Measurements from ENCODE around the gene CALCOCO1. TPM values are rescaled to one million over a fixed set of nuclear protein-coding genes. Genes with fewer than 3 reads are reported as not detected.
A peak's percentile ranks its signal among the peaks of the same experiment; 100 is the strongest.

The CALCOCO1 gene
- polyA plus RNA-seq, 1 donor from 2014 or later = 169 TPM

GRCh38 chr12:53696285-53696654 lies 31.0 kb downstream of the CALCOCO1 start:
- Histone ChIP-seq H3K4me2 (ENCODE audit: low read length) (peak overlapping the region; percentile 54), H3K27ac (ENCODE audit: low read length) (peak overlapping the region; percentile 87), H3K9me2 (ENCODE audit: insufficient read depth, low read length) (no peaks in the 10 kb centered on the region), H3K36me3 (ENCODE audit: insufficient read depth, low read length) (no peaks in the 10 kb centered on the region), H3K9ac (ENCODE audit: low read length) (peak overlapping the region; percentile 61), H3K27me3 (ENCODE audit: insufficient read depth, low read depth, low read length) (no peaks in the 10 kb centered on the region), H4K20me1 (ENCODE audit: insufficient read depth) (no peaks in the 10 kb centered on the region), H3K79me2 (replicated peaks; ENCODE audit: insufficient read depth, low read length) (no peaks in the 10 kb centered on the region), H3K4me3 (ENCODE audit: low read length) (peak overlapping the region; percentile 54), H2AFZ (ENCODE audit: low read depth, low read length) (no peak overlapping the region), H3F3A (ENCODE audit: insufficient read depth, low read length, poor library complexity, severe bottlenecking) (peaks cover 6% of the 10 kb centered on the region), H3K9me3 (ENCODE audit: low read length) (no peaks in the 10 kb centered on the region)
- TF ChIP-seq POLR2AphosphoS5 (IDR thresholded peaks at IDR 0.05) = peak; percentile 73
- no peak for TF ChIP-seq EZH2 (IDR thresholded peaks at IDR 0.05; ENCODE audit: borderline replicate concordance, insufficient read depth, low read length, poor library complexity, severe bottlenecking)
- no peak for TF ChIP-seq SMC3 (conservative IDR thresholded peaks at IDR 0.05; ENCODE audit: poor library complexity)
- TF ChIP-seq EP300 (conservative IDR thresholded peaks at IDR 0.05; ENCODE audit: poor library complexity, severe bottlenecking) = peak; percentile 74
- peak; percentile 29 for TF ChIP-seq TAF1 (IDR thresholded peaks at IDR 0.05; ENCODE audit: low read depth)
- TF ChIP-seq, protein P1, sequence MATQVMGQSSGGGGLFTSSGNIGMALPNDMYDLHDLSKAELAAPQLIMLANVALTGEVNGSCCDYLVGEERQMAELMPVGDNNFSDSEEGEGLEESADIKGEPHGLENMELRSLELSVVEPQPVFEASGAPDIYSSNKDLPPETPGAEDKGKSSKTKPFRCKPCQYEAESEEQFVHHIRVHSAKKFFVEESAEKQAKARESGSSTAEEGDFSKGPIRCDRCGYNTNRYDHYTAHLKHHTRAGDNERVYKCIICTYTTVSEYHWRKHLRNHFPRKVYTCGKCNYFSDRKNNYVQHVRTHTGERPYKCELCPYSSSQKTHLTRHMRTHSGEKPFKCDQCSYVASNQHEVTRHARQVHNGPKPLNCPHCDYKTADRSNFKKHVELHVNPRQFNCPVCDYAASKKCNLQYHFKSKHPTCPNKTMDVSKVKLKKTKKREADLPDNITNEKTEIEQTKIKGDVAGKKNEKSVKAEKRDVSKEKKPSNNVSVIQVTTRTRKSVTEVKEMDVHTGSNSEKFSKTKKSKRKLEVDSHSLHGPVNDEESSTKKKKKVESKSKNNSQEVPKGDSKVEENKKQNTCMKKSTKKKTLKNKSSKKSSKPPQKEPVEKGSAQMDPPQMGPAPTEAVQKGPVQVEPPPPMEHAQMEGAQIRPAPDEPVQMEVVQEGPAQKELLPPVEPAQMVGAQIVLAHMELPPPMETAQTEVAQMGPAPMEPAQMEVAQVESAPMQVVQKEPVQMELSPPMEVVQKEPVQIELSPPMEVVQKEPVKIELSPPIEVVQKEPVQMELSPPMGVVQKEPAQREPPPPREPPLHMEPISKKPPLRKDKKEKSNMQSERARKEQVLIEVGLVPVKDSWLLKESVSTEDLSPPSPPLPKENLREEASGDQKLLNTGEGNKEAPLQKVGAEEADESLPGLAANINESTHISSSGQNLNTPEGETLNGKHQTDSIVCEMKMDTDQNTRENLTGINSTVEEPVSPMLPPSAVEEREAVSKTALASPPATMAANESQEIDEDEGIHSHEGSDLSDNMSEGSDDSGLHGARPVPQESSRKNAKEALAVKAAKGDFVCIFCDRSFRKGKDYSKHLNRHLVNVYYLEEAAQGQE (IDR thresholded peaks at IDR 0.05; ENCODE audit: borderline replicate concordance) = peak; percentile 64

GRCh38 chr12:53695152-53696145 lies 31.8 kb downstream of the CALCOCO1 start:
- TF ChIP-seq POLR2AphosphoS5 (IDR thresholded peaks at IDR 0.05) (no peak), MXI1 (conservative IDR thresholded peaks at IDR 0.05; ENCODE audit: poor library complexity, severe bottlenecking) (no peak), TAF1 (IDR thresholded peaks at IDR 0.05; ENCODE audit: low read depth) (no peak), CTCF (IDR thresholded peaks at IDR 0.05; ENCODE audit: poor library complexity, severe bottlenecking) (no peak), EZH2 (IDR thresholded peaks at IDR 0.05; ENCODE audit: borderline replicate concordance, insufficient read depth, low read length, poor library complexity, severe bottlenecking) (no peak), SMC3 (conservative IDR thresholded peaks at IDR 0.05; ENCODE audit: poor library complexity) (no peak), EP300 (conservative IDR thresholded peaks at IDR 0.05; ENCODE audit: poor library complexity, severe bottlenecking) (no peak), RAD21 (conservative IDR thresholded peaks at IDR 0.05) (no peak)
- TF ChIP-seq, protein P1 (IDR thresholded peaks at IDR 0.05; ENCODE audit: borderline replicate concordance) = no peak
- Histone ChIP-seq H3K9ac (ENCODE audit: low read length) (peak overlapping the region; percentile 61), H3K79me2 (replicated peaks; ENCODE audit: insufficient read depth, low read length) (no peaks in the 10 kb centered on the region), H3K27ac (ENCODE audit: low read length) (peak overlapping the region; percentile 87), H3F3A (ENCODE audit: insufficient read depth, low read length, poor library complexity, severe bottlenecking) (peaks cover 4% of the 10 kb centered on the region), H4K20me1 (ENCODE audit: insufficient read depth) (no peaks in the 10 kb centered on the region), H3K27me3 (ENCODE audit: insufficient read depth, low read depth, low read length) (no peaks in the 10 kb centered on the region), H2AFZ (ENCODE audit: low read depth, low read length) (peak overlapping the region; percentile 33), H3K4me3 (ENCODE audit: low read length) (peak overlapping the region; percentile 54), H3K4me2 (ENCODE audit: low read length) (no peak overlapping the region), H3K9me3 (ENCODE audit: low read length) (no peaks in the 10 kb centered on the region), H3K36me3 (ENCODE audit: insufficient read depth, low read length) (no peaks in the 10 kb centered on the region), H3K9me2 (ENCODE audit: insufficient read depth, low read length) (no peaks in the 10 kb centered on the region)

Data from neural cell (in vitro differentiated cells).